GM19043 (cell line): ENCODE measurements around the gene STK10.

Source experiments
- ATAC-seq: cut with Tn5 transposase; IDR thresholded peaks from one replicate; pipeline ENCODE4 v1.9.1; 2021; ENCODE audit warnings: low read depth; ENCODE audit not compliant: unreplicated experiment

The STK10 gene

GRCh38 chr5:172063463-172064235 is 124.4 kb downstream of the STK10 start:
- ATAC-seq: no peak

GRCh38 chr5:172059661-172060100 is 128.3 kb downstream of the STK10 start:
- no peak for ATAC-seq

GRCh38 chr5:172058088-172058487 is 129.9 kb downstream of the STK10 start:
- ATAC-seq: no peak

GRCh38 chr5:172055996-172056395 is 132.0 kb downstream of the STK10 start:
- no peak for ATAC-seq

- ATAC-seq: no peak
Observed at GRCh38 chr5:172055421-172055820, 132.6 kb downstream of the STK10 start.

GRCh38 chr5:172054611-172055153 is 133.3 kb downstream of the STK10 start:
- ATAC-seq: no peak

GRCh38 chr5:172052450-172053236 is 135.4 kb downstream of the STK10 start:
- no peak for ATAC-seq

GRCh38 chr5:172051643-172052339 is 136.2 kb downstream of the STK10 start:
- no peak for ATAC-seq

- no peak for ATAC-seq
Observed at GRCh38 chr5:172050080-172050479, 137.9 kb downstream of the STK10 start.

GRCh38 chr5:172049226-172049796 is 138.7 kb downstream of the STK10 start:
- no peak for ATAC-seq

GRCh38 chr5:172048539-172049101 is 139.4 kb downstream of the STK10 start:
- ATAC-seq: no peak

GRCh38 chr5:172048170-172048422 is 139.9 kb downstream of the STK10 start:
- ATAC-seq: no peak

- no peak for ATAC-seq
Observed at GRCh38 chr5:172046593-172046992, 141.4 kb downstream of the STK10 start.

GRCh38 chr5:172045315-172045632 is 142.8 kb downstream of the STK10 start:
- no peak for ATAC-seq

GRCh38 chr5:172044631-172045314 is 143.3 kb downstream of the STK10 start:
- no peak for ATAC-seq

GRCh38 chr5:172043865-172044264 is 144.2 kb downstream of the STK10 start:
- ATAC-seq: no peak

GRCh38 chr5:172042183-172042582 is 145.8 kb downstream of the STK10 start:
- ATAC-seq: no peak

GRCh38 chr5:172038167-172038566 is 149.9 kb downstream of the STK10 start:
- ATAC-seq: no peak

GRCh38 chr5:172035049-172035448 is 153.0 kb downstream of the STK10 start:
- peak; percentile 68 for ATAC-seq

- ATAC-seq: no peak
Observed at GRCh38 chr5:172031894-172032461, 156.0 kb downstream of the STK10 start.
